ENCODE data around the gene DPEP2. TPM values are rescaled to one million over a fixed set of nuclear protein-coding genes. Genes with fewer than 3 reads are reported as not detected.

The DPEP2 gene
- total and polyA plus RNA-seq, 2 of the 13 experiments (the other 11 are each of a cell fraction or from before 2014, with no cell fraction given) = 0.18 TPM; not detected in 1

- TF ChIP-seq, protein P1, sequence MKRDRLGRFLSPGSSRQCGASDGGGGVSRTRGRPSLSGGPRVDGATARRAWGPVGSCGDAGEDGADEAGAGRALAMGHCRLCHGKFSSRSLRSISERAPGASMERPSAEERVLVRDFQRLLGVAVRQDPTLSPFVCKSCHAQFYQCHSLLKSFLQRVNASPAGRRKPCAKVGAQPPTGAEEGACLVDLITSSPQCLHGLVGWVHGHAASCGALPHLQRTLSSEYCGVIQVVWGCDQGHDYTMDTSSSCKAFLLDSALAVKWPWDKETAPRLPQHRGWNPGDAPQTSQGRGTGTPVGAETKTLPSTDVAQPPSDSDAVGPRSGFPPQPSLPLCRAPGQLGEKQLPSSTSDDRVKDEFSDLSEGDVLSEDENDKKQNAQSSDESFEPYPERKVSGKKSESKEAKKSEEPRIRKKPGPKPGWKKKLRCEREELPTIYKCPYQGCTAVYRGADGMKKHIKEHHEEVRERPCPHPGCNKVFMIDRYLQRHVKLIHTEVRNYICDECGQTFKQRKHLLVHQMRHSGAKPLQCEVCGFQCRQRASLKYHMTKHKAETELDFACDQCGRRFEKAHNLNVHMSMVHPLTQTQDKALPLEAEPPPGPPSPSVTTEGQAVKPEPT (CRISPR knock-in tag; IDR thresholded peaks at IDR 0.05; ENCODE audit: low read depth) = no peak
- TF ChIP-seq ZNF614 (CRISPR knock-in tag; IDR thresholded peaks at IDR 0.05; ENCODE audit: borderline replicate concordance) (peak; percentile 85; the same call in 1 of the 2 replicates), PCBP1 (IDR thresholded peaks at IDR 0.05; ENCODE audit: borderline replicate concordance, low read depth, low read length) (no peak), ZNF644 (CRISPR knock-in tag; IDR thresholded peaks at IDR 0.05; ENCODE audit: low read depth) (no peak), ZBTB7B (CRISPR knock-in tag; IDR thresholded peaks at IDR 0.05) (peak; percentile 92), GATAD2A (CRISPR knock-in tag; IDR thresholded peaks at IDR 0.05) (peak; percentile 66), ZNF343 (CRISPR knock-in tag; IDR thresholded peaks at IDR 0.05) (no peak), SRY (CRISPR knock-in tag; IDR thresholded peaks at IDR 0.05) (peak; percentile 45; the same call in 1 of the 2 replicates), BCL6 (CRISPR knock-in tag; IDR thresholded peaks at IDR 0.05) (peak; percentile 36; the same call in 1 of the 2 replicates), RBAK (CRISPR knock-in tag; IDR thresholded peaks at IDR 0.05) (no peak), ZNF549 (CRISPR knock-in tag; IDR thresholded peaks at IDR 0.05) (no peak), DPF2 (CRISPR knock-in tag; IDR thresholded peaks at IDR 0.05; ENCODE audit: borderline replicate concordance, low read depth) (no peak), ZNF572 (CRISPR knock-in tag; IDR thresholded peaks at IDR 0.05) (peak; percentile 69; the same call in 1 of the 2 replicates), TEAD2 (CRISPR knock-in tag; IDR thresholded peaks at IDR 0.05) (no peak), KDM6A (CRISPR knock-in tag; IDR thresholded peaks at IDR 0.05; ENCODE audit: low read depth) (no peak)
- TF ChIP-seq, protein P2, sequence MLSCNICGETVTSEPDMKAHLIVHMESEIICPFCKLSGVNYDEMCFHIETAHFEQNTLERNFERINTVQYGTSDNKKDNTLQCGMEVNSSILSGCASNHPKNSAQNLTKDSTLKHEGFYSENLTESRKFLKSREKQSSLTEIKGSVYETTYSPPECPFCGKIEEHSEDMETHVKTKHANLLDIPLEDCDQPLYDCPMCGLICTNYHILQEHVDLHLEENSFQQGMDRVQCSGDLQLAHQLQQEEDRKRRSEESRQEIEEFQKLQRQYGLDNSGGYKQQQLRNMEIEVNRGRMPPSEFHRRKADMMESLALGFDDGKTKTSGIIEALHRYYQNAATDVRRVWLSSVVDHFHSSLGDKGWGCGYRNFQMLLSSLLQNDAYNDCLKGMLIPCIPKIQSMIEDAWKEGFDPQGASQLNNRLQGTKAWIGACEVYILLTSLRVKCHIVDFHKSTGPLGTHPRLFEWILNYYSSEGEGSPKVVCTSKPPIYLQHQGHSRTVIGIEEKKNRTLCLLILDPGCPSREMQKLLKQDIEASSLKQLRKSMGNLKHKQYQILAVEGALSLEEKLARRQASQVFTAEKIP (CRISPR knock-in tag; IDR thresholded peaks at IDR 0.05; ENCODE audit: borderline replicate concordance) = no peak
These were observed 5.9 kb downstream of the DPEP2 start (continued) for GRCh38 chr16:67993207-67994039.

All from HepG2 (cell line).